Suppressor macrophage treated with lipopolysaccharide for 1 hour (primary cell): ENCODE data around the gene AIDA.
"Not testable (repeated sequence)": the region's sequence is repeated elsewhere in the genome, so short reads cannot be mapped to it uniquely, and the experiment has no call there.

Experiments used
- DNase-seq, 3 donors: peaks; one replicate each; pipeline ENCODE4 v3.0.0-alpha.2; 2020 to 2022

The AIDA gene

DNA sequence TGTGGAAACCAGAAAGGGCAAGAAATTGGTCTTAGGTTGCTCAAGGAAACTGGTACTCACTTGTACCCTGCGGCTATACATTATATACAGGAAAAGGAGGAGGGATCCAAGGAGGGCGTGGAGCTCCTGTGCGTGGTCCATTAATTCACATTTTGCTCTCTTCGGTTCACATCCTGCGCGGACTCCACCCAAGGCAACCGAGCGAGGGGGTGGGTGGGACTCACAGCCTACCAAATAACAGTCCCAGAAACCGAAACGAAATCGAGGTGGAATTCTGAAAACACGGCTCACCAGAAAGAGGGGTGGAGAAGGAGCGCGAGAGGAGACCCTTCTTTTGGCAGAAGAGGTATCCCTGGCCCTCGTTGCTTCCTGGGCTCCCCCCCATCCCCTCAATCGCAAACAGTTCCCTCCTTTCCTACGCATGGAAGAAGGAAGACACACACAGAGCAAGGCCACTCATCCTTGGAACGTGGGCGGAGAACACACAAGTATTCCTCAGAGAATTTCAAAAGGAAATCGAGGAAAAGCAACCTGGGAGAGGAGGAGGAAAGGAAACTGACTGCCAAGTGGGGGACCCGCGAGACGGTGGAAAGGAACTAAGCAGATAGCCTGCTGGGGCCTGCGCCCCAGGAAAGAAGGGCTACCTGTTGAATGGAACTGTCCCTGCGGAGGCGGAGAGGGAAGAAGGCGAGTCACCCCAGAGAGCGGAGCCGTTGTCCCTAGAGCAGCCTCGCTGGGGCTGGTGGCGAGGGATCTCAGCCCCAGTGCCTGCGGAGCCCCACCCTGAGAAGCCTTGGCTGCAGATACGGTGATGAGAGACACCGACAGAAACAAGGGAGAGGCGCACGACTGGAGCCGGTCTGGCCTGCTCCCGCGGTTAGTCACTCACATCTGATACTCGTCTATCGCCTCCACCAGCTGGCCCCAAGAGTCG lies 705 bp downstream of the AIDA start:
- peak; percentile 68 to 84 (median 79) for DNase-seq

DNA sequence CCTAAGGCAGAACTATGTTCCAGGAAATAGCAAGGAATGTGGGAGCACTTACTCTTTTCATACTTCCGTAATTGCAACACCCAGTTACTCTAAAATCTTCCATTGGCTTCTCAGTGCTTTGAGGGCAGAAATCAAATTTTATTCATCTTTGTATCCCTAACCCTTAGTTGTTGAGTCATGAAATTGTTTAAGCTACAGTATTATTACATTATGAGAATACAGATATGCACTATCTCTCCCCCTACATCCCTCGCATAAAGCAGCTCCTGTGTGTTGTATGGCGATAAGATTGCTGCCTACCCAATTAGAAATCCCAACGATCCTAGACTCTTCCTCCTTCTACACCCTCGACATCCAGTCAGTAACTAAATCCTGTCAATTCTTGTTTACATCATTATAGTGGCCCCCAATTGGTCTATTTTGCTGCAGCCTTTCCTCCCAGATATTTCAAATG lies 2.6 kb downstream of the AIDA start:
- no peak for DNase-seq

DNA sequence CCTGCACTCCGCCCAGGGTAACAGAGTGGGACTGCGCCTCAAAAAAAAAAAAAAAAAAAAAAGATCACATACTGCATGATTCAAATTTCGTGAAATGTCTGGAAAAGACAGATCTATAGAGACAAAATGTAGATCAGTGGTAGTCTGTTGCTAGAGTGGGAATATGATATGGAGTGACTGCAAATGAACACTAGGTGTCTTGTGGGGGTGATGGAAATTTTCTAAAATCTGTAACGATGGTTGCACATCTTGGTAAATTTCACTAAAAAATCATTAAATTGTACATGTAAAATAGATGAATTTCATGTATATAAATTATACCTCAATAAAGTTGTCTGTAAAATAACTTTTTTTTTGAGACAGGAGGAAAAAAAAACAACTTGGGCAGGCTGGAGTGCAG lies 5.5 kb downstream of the AIDA start:
- no peak for DNase-seq

DNA sequence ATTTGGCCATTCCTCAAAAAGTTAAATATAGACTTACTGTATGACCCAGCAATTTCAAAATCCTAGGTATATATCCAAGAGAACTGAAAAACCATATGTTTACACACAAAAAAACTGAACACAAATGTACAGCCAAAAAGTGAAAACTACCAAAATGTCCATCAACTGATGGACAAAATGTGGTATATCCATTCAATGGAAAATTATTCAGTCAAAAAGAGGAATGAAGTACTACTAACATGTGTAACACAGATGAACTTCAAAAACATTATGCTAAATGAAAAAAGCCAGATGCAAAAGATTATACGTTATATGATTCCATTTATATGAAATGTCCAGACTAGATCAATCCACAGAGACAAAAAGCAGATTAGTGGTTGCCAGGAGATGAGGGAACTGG lies 8.0 kb downstream of the AIDA start:
- DNase-seq: no peak

DNA sequence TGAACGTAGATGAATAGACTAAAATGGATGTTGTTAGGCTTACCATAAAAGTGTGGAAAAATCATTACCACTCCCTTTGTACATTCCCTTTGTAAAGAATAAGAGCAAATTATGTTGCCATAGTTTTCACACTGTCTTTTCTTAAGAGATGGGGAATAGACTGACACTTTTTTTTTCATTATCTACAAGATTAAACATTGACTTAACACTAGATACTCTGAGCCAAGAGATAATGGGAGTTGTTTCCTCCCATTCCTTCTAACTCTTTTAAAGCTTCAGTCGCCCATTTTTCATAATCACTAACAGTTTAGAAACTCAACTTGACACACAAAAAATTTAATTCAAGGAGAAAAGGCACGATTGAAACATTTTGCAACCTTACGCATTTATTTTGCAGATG lies 10.1 kb downstream of the AIDA start:
- no peak for DNase-seq

DNA sequence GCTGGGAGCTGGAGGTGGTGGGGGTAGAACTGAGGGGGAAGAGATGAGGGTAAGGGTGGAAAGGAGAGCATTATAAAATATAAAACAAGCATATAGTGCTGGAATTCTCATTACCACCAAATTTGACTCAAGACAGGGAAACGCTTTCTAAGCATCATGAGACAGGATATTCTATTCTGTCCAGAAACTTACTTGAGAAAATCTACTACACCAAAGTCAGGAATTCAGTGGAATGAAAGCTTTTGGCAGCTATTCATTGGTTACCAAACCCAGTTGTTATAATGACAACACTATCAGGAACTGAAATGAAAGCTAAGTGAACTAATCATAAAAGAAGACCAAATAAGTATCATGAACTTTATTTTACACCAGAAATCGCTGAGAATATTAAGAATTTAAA lies 14.5 kb downstream of the AIDA start:
- DNase-seq: peak in 1 of 3 donors; percentile 28

DNA sequence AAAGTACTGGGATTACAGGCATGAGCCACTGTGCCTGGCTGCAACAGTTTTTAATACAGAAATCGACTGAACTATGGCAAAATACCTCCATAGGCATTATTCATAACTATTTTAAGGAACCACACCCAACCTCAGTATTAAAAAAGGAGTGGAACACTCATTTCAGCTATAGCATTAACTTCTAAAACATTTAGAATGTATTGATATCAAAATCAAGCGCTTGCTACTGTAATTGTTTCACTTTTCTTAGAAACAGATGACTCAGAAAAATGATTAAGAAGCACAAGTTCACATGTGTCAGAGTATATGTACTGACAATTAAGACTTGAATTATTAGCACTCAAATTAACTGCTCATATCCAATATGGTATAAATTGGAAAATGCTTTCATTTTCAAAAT lies 15.1 kb downstream of the AIDA start:
- DNase-seq: peak in 2 of 3 donors; percentile 47 to 49

DNA sequence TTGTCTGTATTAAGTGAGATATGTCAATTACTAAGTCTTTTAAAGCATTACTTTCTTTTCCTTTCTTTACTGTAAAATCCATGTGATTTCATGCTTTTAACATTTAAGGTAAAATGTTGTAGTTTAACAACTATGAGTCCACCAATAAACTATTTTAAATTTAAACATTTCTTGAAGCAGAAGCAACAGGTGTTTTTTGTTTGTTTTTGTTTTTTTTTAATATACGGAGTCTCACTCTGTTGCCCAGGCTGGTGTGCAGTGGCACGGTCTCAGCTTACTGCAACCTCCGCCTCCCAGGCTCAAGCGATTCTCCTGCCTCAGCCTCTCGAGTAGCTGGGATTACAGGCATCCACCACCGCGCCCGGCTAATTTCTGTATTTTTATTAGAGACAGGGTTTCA lies 15.6 kb downstream of the AIDA start:
- DNase-seq: no peak

DNA sequence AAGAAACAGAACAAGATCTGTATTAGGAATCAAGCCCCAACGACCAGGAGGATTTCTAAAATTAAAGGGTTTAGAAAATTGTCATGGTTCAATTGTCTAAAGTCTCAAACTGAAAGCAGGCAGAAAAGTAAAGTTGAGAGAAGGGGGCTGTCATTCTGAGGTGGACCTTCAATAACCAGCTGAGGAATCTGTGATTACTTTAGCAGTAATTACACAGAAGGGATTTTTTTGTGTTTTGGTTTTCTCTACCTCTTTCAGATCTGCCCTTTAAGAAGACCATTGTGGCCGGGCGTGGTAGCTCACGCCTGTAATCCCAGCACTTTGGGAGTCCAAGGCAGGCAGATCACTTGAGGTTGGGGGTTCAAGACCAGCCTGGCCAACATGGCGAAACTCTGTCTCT lies 17.4 kb downstream of the AIDA start:
- DNase-seq: no peak

DNA sequence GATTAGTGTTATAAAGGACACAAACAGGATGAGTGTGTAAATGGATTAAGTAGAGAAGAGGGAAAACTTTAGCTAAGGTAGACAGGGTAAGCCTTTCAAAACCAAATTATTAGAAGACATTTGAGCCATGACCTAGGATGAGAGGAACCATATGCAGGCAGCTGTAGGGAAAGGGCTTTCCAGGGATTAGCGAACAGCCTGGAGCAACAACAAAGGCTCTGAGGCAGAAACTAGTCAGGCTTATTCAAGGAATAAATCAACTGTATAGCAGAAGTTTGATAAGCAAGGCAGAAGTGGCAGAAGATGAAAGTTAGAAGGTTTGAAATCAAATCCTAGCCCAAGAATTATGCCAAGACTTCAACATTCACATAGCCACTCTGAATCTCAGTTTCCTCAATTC lies 21.3 kb downstream of the AIDA start:
- DNase-seq: no peak

DNA sequence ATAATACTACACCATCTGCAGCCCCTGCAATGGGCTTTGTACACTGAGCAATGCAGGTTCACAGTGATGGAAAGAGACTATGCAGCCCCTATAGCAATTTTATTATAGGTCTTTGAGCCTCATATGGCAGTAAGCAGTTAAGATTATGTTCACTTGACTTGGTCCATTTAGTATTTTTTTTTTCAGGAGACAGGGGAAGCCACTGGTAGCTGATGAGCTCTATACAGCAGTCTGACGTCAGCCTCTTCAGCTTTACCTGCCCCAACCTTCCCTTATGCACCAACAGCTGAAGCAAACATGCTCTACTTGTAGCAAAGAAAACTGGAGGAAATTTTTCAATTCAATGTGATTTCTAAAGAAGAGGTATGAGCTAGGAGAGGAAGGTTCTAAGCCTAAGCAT lies 32.2 kb downstream of the AIDA start:
- no peak for DNase-seq

DNA sequence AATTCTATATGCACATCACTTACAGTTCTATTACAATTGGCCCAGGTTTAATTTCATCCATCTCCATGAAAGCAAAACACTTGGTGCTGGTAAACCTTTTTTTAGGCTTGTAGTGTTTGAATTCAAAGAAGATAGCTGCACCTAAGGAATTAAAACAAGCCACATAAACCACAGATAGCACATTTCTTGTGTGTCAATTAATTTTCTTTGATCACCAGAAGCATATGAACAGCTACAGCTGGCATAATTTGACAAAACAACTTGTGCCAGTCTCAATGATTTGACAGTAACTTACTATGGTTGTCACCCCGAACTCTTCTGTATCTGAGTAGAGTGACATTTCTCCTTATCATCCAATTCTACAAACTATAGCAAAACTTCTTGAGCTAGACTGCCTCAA lies 42.2 kb downstream of the AIDA start:
- DNase-seq: no peak

DNA sequence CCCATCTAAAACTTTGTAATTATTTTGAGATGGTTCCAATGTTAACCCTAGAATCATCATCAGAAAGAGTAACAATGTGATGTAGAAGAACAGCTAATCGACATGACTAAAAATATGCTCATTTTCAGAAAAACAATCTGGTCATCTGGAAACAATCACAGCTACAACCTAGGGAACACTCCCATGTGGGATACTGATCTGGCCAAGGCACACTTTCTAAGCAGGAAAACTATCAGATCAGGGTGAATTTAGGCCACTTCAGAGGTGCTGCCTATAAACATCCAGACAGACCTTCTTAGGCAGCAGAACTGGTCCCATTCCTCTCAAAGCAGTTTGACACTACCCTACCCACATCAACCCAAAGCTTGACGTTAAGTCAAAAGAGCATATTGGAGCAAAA lies 43.2 kb downstream of the AIDA start:
- DNase-seq: not testable (repeated sequence)

DNA sequence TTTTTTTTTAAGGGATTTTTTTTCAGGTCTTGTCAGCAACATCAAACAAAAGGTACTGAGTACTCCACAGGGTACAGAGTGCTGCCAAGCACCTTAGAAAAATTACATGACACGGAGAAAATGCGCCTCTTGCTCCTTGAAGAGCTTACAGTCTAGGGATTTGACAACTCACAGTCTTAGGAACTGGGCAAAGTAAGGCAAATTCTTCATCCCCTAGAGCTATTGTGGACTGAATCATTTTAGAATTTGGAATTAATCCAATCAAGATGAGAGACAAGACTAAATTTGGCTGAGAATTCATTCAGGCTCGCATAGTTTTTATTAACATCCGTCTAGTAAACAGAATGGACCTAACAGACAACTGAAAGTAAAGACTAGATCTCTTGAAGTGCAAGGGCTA lies 44.1 kb downstream of the AIDA start:
- DNase-seq: not testable (repeated sequence)

DNA sequence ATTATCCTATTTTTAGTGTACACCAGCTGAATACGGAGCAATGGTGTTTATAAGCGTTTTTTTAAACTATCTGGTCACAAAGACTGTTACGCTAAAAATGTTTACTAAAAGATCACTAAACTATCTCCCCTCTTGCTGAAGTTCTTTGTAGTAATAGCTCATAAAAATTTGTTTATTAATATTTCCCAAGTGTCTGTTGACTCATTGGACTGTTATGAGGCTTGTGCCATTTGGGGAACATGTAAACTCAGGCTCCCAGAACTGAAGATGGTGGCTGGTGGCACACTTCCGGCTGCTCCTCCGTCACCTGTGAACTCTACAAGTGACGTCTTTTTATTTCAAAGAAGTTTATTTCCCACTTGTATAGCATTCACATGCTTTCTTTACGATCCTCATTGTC lies 46.3 kb downstream of the AIDA start:
- DNase-seq: no peak

DNA sequence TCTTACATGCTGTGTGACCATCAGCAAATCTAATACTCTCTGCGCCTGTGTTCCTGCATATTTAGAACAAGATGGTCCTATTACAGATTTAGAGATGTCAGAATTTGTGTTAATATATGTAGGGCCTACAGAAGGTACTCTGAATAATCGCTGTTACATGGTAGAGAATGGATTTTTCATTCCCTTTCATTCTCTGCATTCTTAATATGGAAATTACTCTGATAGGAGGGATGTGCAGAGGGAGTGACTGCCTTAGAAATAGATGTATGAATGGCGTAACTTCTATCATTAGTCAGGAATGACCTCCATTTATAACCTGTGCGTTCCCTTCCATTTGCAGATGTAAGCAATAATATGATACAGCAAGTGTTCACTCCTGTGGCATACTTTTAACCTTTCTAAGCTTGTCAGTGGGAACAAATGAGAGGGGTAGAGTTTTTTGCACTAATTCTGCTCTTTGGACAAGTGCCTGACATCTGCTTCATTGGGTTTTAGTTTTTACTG lies 48.8 kb downstream of the AIDA start:
- DNase-seq: no peak

DNA sequence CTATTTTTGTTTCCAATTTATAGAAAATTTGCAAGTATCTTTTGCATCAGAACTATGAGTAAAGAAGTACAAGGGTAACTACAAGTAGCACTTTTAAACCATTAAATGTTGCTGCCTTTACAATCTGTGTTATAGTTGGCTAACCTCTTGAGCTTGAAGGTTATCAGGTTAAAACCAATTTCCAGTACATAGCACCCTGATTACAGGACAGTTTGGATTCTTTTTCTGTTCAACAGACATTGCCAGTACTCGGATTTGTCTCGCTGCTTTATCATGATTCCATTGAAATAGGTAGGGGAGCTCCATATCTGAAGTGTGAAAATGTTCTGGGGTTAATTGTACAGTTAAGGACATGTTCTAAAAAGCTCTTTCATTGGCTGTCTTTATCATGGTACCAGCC lies 54.4 kb downstream of the AIDA start:
- DNase-seq: no peak

DNA sequence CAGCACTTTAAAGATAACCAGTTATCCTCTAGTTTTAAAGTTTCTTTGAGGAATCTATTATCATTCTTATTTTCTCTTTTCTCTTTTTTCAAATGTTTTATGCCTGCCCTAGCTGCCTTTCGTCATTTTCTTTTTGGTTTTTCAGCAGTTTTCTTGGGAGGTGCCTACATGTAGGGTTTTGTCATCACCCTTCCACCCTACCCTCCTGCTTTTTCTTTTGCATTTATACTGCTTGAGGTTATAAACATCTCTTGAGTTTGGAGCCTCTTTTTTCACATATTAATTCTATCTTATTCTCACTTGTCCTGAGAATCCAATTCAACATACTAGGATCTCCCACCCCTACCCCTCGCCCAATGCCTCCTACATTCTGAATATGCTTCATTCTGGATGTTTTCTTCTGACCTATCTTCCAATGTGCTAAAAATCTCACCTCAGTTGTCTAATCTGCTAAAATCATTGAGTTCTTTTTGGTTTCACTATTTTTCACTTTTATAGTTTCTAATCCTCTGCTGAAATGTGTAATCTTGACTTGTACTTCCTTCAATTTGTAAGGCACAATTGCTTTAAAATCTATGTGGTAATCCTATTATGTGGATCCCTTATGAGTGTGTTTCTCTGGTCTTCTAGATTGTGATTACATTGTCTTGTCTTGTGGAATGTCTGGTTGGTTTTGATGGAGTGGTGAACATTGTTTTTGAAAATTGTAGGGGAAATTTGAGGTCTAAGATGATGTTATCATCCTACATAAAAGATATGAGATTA lies 55.7 kb downstream of the AIDA start:
- DNase-seq: peak in 2 of 3 donors; percentile 28 to 43

DNA sequence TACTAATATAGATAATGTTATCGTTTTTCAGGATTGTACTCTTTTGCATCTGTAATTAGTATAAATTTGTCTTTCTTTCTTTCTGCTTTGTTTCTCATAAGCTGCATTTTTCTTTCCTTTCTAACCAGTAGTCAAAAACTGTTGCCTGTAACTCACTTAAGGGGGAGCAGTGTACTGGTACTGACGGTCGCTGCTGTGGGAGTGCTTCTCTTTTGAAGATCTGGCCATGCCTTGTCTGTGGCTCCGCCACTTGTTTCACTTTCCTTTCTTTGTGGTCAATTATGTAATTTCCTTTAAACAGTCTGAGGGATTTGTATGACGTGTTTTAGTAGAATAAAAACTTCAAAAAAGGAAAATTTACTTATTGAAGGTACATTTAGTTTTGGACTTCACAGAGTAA lies 57.4 kb downstream of the AIDA start:
- DNase-seq: peak; percentile 92 to 99 (median 99)

DNA sequence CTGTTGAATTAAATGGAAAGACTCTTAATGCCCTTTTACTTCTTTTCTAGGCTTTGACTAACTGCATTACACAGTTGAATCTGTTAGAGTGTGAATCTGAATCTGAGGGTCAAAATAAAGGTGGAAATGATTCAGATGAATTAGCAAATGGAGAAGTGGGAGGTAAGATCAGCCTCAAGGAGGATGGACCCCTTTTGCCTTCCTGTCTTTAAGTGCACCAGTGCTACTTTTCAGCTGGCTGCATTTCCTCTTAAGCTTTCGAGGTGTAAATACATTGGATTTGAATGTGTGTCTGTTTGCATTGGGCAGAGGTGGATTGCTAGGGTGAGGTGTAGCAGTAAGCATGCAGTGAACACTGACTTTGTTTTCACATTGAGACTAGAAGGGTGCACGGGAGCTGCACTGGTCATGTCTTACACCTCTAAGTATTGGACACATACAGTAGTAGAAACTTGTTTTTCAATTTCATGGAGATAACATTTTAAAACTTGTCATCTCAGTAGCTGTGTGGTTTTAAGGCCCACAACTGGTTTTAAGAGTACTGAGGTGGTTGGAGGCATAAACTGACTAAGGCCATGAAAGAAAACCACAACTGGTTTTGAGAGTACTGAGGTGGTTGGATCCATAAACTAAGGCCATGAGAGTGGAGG lies 59.0 kb downstream of the AIDA start:
- DNase-seq: no peak

DNA sequence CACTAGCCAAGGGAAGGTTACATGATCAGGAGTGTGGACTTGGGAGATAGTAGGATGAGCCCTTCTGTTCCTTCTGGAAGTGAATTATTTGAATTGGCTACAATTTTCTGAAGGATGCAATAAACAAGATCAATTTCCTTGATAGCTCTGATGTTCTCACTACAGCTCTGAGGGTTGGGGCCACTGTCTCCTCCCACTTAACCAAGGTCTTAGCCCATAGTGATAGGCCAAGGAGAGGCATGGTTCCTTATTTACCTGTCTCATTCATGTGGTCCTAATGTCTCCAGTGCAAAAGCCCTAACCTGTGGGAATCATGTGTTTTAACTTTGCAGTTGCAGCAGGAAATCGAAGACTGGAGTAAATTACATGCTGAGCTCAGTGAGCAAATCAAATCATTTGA lies 59.6 kb downstream of the AIDA start:
- no peak for DNase-seq

DNA sequence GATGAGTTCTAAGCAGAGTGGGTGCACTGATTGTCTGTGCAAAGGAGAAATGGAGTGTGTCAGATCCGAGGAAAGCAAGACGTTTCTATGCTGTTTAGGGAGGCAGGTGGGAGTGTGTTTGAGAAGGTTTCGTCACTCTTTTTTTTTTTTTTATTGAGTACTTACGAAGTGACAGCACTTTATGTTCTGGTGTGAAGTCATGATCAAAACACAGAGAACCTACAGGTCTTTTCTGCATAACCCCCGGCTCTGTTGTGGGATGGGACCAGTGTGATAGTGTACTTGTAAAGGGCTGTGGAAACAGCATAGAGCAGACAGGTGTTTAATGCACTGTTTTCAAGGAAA lies 67.7 kb downstream of the AIDA start:
- peak in 2 of 3 donors; percentile 59 to 61 for DNase-seq

DNA sequence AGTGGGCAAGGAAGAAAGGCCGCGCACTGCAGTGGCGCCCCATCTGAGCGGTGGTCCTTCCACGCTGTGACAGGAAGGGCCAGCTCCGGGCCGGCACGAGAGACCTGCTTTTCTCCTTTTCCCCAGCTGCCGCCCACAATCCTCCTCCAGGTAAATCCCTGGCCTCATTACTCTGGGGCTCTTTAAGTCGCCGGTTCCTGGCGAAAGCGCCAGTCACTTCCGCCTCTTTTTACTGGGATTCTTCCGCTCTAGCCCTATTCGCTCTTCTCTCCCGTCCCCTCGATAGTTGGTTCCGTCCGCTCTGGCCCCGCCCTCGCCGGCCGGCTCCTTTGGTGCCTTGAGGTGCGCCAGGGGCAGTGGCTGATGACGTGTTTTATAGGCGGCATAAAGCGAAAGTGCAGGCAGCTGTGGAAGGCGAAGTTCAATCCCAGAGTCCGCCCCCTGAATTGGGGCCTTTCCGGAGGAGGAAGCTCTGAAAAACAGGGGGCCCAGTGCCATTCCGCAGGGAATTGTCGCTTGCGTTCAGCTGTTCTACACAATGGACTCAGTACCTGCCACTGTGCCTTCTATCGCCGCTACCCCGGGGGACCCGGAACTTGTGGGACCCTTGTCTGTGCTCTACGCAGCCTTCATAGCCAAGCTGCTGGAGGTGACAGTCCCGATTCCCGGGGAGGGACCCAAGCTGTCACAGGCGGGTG lies 68.2 kb downstream of the AIDA start:
- DNase-seq: peak; percentile 99 to 100 (median 100)
